H9 (cell line): ENCODE data around the gene HPCAL4. TPM values are rescaled to one million over a fixed set of nuclear protein-coding genes. Genes with fewer than 3 reads are reported as not detected.
A peak's percentile ranks its signal among the peaks of the same experiment; 100 is the strongest.

Source experiments
- DNase-seq: peaks from one replicate; pipeline ENCODE4 v3.0.0-alpha.2; 2017
- H2AFZ ChIP-seq: one replicate; pipeline ENCODE4 v1.6.1; 2013; ENCODE audit warnings: mild to moderate bottlenecking, low read length, control low read depth, moderate library complexity
- H2AK5ac ChIP-seq: 2 replicates; pipeline ENCODE4 v1.6.1; 2013; ENCODE audit warnings: low read length, control low read depth, mixed read lengths; ENCODE audit not compliant: insufficient read length
- H2BK120ac ChIP-seq: one replicate; pipeline ENCODE4 v1.6.1; 2013; ENCODE audit warnings: low read depth, mild to moderate bottlenecking, low read length, control low read depth, inconsistent platforms; ENCODE audit not compliant: poor library complexity, severe bottlenecking
- H2BK12ac ChIP-seq: 2 replicates; pipeline ENCODE4 v1.6.1; 2013; ENCODE audit warnings: low read length, control low read depth, mixed read lengths, low read depth; ENCODE audit not compliant: insufficient read length
- H2BK15ac ChIP-seq: 2 replicates; pipeline ENCODE4 v1.6.1; 2013; ENCODE audit warnings: low read depth, low read length, control low read depth
- H2BK20ac ChIP-seq: one replicate; pipeline ENCODE4 v1.6.1; 2013; ENCODE audit warnings: low read depth, mild to moderate bottlenecking, low read length, control low read depth, inconsistent platforms; ENCODE audit not compliant: poor library complexity, severe bottlenecking
- H2BK5ac ChIP-seq: 2 replicates; pipeline ENCODE4 v1.6.1; 2013; ENCODE audit warnings: low read length, control low read depth, mixed read lengths; ENCODE audit not compliant: insufficient read length
- H3K14ac ChIP-seq: 2 replicates; pipeline ENCODE4 v1.6.1; 2013; ENCODE audit warnings: low read length, control low read depth; ENCODE audit not compliant: insufficient read depth
- H3K18ac ChIP-seq: 2 replicates; pipeline ENCODE4 v1.6.1; 2013; ENCODE audit warnings: low read depth, mild to moderate bottlenecking, mixed read lengths, low read length, control low read depth; ENCODE audit not compliant: insufficient read length
- H3K23ac ChIP-seq: 2 replicates; pipeline ENCODE4 v1.6.1; 2013; ENCODE audit warnings: low read length, control low read depth, mixed read lengths, low read depth; ENCODE audit not compliant: insufficient read length
- H3K23me2 ChIP-seq: 2 replicates; pipeline ENCODE4 v1.6.1; 2013; ENCODE audit warnings: low read depth, mild to moderate bottlenecking, mixed read lengths, low read length, control low read depth; ENCODE audit not compliant: insufficient read length, poor library complexity, severe bottlenecking
- H3K27ac ChIP-seq: 2 replicates; pipeline ENCODE4 v1.5.1; 2013; ENCODE audit warnings: low read length, control low read depth, mixed read lengths, low read depth; ENCODE audit not compliant: insufficient read length
- H3K27me3 ChIP-seq: 2 replicates; pipeline ENCODE4 v1.6.1; 2013; ENCODE audit warnings: low read length, control low read depth, inconsistent platforms; ENCODE audit not compliant: insufficient read depth
- H3K4ac ChIP-seq: 2 replicates; pipeline ENCODE4 v1.6.1; 2013; ENCODE audit warnings: low read depth, mild to moderate bottlenecking, control low read depth, inconsistent platforms, low read length, moderate library complexity
- H3K4me1 ChIP-seq: 2 replicates; pipeline ENCODE4 v1.6.1; 2013; ENCODE audit warnings: low read length, control low read depth, inconsistent platforms; ENCODE audit not compliant: insufficient read depth
- H3K4me2 ChIP-seq: 2 replicates; pipeline ENCODE4 v1.6.1; 2013; ENCODE audit warnings: low read length, control low read depth, mixed read lengths; ENCODE audit not compliant: insufficient read length, insufficient read depth
- H3K56ac ChIP-seq: 2 replicates; pipeline ENCODE4 v1.6.1; 2013; ENCODE audit warnings: low read depth, mild to moderate bottlenecking, mixed read lengths, low read length, control low read depth; ENCODE audit not compliant: insufficient read length
- H3K79me1 ChIP-seq: 2 replicates; pipeline ENCODE4 v1.6.1; 2013; ENCODE audit warnings: low read depth, mild to moderate bottlenecking, moderate library complexity, low read length, control low read depth, inconsistent platforms; ENCODE audit not compliant: insufficient read depth, poor library complexity, severe bottlenecking
- H3K79me2 ChIP-seq: 2 replicates; pipeline ENCODE4 v1.6.1; 2013; ENCODE audit warnings: low read length, control low read depth, inconsistent platforms; ENCODE audit not compliant: insufficient read depth
- H3K9ac ChIP-seq: 2 replicates; pipeline ENCODE4 v1.6.1; 2013; ENCODE audit warnings: low read length, control low read depth, mixed read lengths; ENCODE audit not compliant: insufficient read length; ENCODE audit errors: extremely low read depth
- H3K9me3 ChIP-seq: one replicate; pipeline ENCODE4 v1.6.1; 2013; ENCODE audit warnings: low read depth, low read length, inconsistent platforms; ENCODE audit not compliant: control insufficient read depth
- H3T11ph ChIP-seq: one replicate; pipeline ENCODE4 v1.6.1; 2013; ENCODE audit warnings: mild to moderate bottlenecking, low read length, control low read depth, inconsistent platforms
- H4K20me1 ChIP-seq: one replicate; pipeline ENCODE4 v1.6.1; 2013; ENCODE audit not compliant: control insufficient read depth, insufficient read length, insufficient read depth
- H4K5ac ChIP-seq: 2 replicates; pipeline ENCODE4 v1.6.1; 2013; ENCODE audit warnings: low read depth, mild to moderate bottlenecking, mixed read lengths, low read length, control low read depth; ENCODE audit not compliant: insufficient read length
- H4K8ac ChIP-seq: replicated peaks from 2 replicates; pipeline ENCODE4 v1.6.1; 2013; ENCODE audit warnings: low read length, control low read depth, mixed read lengths, low read depth; ENCODE audit not compliant: insufficient read length
- H4K91ac ChIP-seq: 2 replicates; pipeline ENCODE4 v1.6.1; 2013; ENCODE audit warnings: low read depth, mild to moderate bottlenecking, moderate library complexity, mixed read lengths, low read length, control low read depth; ENCODE audit not compliant: insufficient read length
- H3K27ac Mint-ChIP-seq, 3 experiments: 2 replicates in 2 of 3; 3 replicates in 1 of 3; pipeline ENCODE4 v1.8.0; 2020 to 2021; ENCODE audit warnings: mixed read lengths in 3 of 3, mild to moderate bottlenecking in 1 of 3, moderate library complexity in 1 of 3
- H3K27me3 Mint-ChIP-seq: 2 replicates; pipeline ENCODE4 v1.8.0; 2021; ENCODE audit warnings: low read depth, mild to moderate bottlenecking, moderate library complexity, mixed read lengths
- H3K36me3 Mint-ChIP-seq, 3 experiments: 2 replicates in 2 of 3; 3 replicates in 1 of 3; pipeline ENCODE4 v1.8.0; 2020 to 2021; ENCODE audit warnings: low read depth in 3 of 3, mixed read lengths in 3 of 3; ENCODE audit not compliant: insufficient read depth in 1 of 3
- H3K4me1 Mint-ChIP-seq, 2 experiments: 2 replicates each; pipeline ENCODE4 v1.8.0; 2020; ENCODE audit warnings: mixed read lengths in 2 of 2
- H3K4me3 Mint-ChIP-seq, 2 experiments: 2 replicates in 1 of 2; 3 replicates in 1 of 2; pipeline ENCODE4 v1.8.0; 2020 to 2021; ENCODE audit warnings: mild to moderate bottlenecking in 2 of 2, mixed read lengths in 2 of 2, moderate library complexity in 1 of 2
- H3K9me3 Mint-ChIP-seq, 2 experiments: 2 replicates in 1 of 2; 3 replicates in 1 of 2; pipeline ENCODE4 v1.8.0; 2020; ENCODE audit warnings: mild to moderate bottlenecking in 2 of 2, mixed read lengths in 2 of 2, moderate library complexity in 1 of 2
- CTCF ChIP-seq: fragments of 200-600 bp; sonication (generic); conservative IDR thresholded peaks from 3 replicates; pipeline ENCODE4 v1.8.0; 2021; ENCODE audit warnings: antibody characterized with exemption, mild to moderate bottlenecking
- WGBS: extraction: QIAGEN DNeasy Blood & Tissue Kit; methylation state at CpG from one replicate; pipeline ENCODE4 v1.1.7; 2013; ENCODE audit warnings: missing lambda C conversion rate, low lambda C conversion rate, mixed read lengths; ENCODE audit not compliant: insufficient read length; ENCODE audit errors: extremely low coverage; 5-methylcytosine and 5-hydroxymethylcytosine counted together
- total RNA-seq: library from RNA; stranded (reverse); gene quantifications from 2 replicates; pipeline ENCODE4 v1.2.1, GENCODE V29; 2021

HPCAL4 gene
- total RNA-seq, 1 experiment from 2014 or later: 0.15 TPM

GRCh38 chr1:39685071-39685470 lies 6.2 kb downstream of the HPCAL4 start:
- no peak overlapping the region for H3K14ac ChIP-seq
- no peak overlapping the region for H3T11ph ChIP-seq
- H3K27ac Mint-ChIP-seq: no peak overlapping the region
- no peak overlapping the region for H3K56ac ChIP-seq
- no peak overlapping the region for H2BK12ac ChIP-seq
- no peaks in the 10 kb centered on the region for H3K23me2 ChIP-seq
- no peaks in the 10 kb centered on the region for H3K36me3 Mint-ChIP-seq
- H2BK5ac ChIP-seq: no peak overlapping the region
- WGBS: no CpG with 5 or more reads among the region's 3 CpGs
- no peak overlapping the region for H3K23ac ChIP-seq
- H3K9me3 ChIP-seq: no peaks in the 10 kb centered on the region
- H4K91ac ChIP-seq: no peak overlapping the region
- no peak overlapping the region for H3K9ac ChIP-seq
- peaks cover 99% of the 10 kb centered on the region for H3K27me3 Mint-ChIP-seq
- no peaks in the 10 kb centered on the region for H3K79me1 ChIP-seq
- no peaks in the 10 kb centered on the region for H4K20me1 ChIP-seq
- H3K4me2 ChIP-seq: no peak overlapping the region
- no peak overlapping the region for H2AFZ ChIP-seq
- H3K9me3 Mint-ChIP-seq: peaks cover 0 to 2% of the 10 kb centered on the region in 2 experiments; a peak in 3 of 5 replicates
- H3K4me1 ChIP-seq: no peaks in the 10 kb centered on the region
- no peak for DNase-seq
- no peak overlapping the region for H2BK120ac ChIP-seq
- H4K8ac ChIP-seq: no peak overlapping the region
- peaks cover 88% of the 10 kb centered on the region for H3K27me3 ChIP-seq
- no peak for TF ChIP-seq CTCF
- H3K4ac ChIP-seq: no peak overlapping the region
- H3K4me3 Mint-ChIP-seq: peak overlapping the region in 1 of 2 experiments; percentile 2; a peak in 1 of 5 replicates
- H3K79me2 ChIP-seq: no peaks in the 10 kb centered on the region
- H2AK5ac ChIP-seq: no peak overlapping the region
- no peak overlapping the region for H3K18ac ChIP-seq
- no peak overlapping the region for H4K5ac ChIP-seq
- no peaks in the 10 kb centered on the region for H3K4me1 Mint-ChIP-seq
- H3K27ac ChIP-seq: no peak overlapping the region
- H2BK20ac ChIP-seq: no peak overlapping the region
- H2BK15ac ChIP-seq: no peak overlapping the region
